ENCODE measurements around the gene SMIM7. TPM values are rescaled to one million over a fixed set of nuclear protein-coding genes. Genes with fewer than 3 reads are reported as not detected.

The SMIM7 gene
- total and polyA plus RNA-seq, 2 of the 13 experiments (the other 11 are each of a cell fraction or from before 2014, with no cell fraction given) = 55.7 to 74.9 TPM

DNA sequence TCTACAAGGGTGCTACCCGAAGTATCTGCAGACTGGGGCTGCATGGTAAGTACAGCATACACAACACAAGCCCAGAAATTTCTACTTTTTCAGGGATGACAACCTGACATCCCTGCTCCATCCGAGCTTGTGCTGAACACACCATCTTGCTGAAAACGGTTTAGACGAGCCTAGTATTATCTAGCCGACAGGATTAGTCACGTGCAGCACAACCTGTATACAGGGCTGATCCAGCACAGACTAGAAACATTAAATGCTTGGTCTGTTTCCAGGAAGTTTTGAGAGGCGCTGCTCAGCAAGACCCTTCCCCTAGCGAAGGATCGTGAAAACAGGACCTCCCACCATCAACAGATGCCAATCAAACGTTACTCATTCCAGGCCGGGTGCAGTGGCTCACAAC, 4.2 kb downstream of the SMIM7 start:
- Histone ChIP-seq H3K4me2 (ENCODE audit: low read depth, low read length) (no peak overlapping the region), H4K20me1 (ENCODE audit: insufficient read depth, low read length) (peaks cover 22% of the 10 kb centered on the region), H3K79me2 (ENCODE audit: insufficient read depth, low read length) (peaks cover 32% of the 10 kb centered on the region), H3K9me3 (ENCODE audit: low read length) (no peaks in the 10 kb centered on the region), H3K4me3 (replicated peaks in 1 of 3; ENCODE audit: insufficient read depth in 1 of 3, low read depth in 2 of 3, low read length in 3 of 3) (no peak overlapping the region), H3K27me3 (ENCODE audit: control insufficient read depth in 1 of 2, insufficient read depth in 2 of 2, low read length in 2 of 2) (no peaks in the 10 kb centered on the region; a peak in 1 of 5 replicates), H3K36me3 (replicated peaks in 1 of 2; ENCODE audit: control insufficient read depth in 1 of 2, insufficient read depth in 2 of 2, low read length in 2 of 2) (peaks cover 33 to 61% of the 10 kb centered on the region in 2 experiments), H3K9ac (ENCODE audit: insufficient read depth, low read depth, low read length) (no peak overlapping the region), H3K4me1 (ENCODE audit: insufficient read depth, low read length) (peaks cover 25% of the 10 kb centered on the region), H2AFZ (ENCODE audit: low read length) (no peak overlapping the region), H3K27ac (ENCODE audit: extremely low read length, insufficient read depth, low read length) (no peak overlapping the region)
- in situ Hi-C loops (cut with HindIII; ENCODE audit: extremely low pct_ligation_motif_present, low pct_unique_long_range_greater_than_20kb) = no loop called here
- DNase-seq (ENCODE audit: low spot score) (no peak), ATAC-seq (no peak), FAIRE-seq (no peak)
- no peak for TF ChIP-seq MTF1 (CRISPR knock-in tag; IDR thresholded peaks at IDR 0.05)
- TF ChIP-seq XBP1 (CRISPR knock-in tag; IDR thresholded peaks at IDR 0.05) = no peak
- TF ChIP-seq ZFP36L2 (CRISPR knock-in tag; IDR thresholded peaks at IDR 0.05) = no peak
- TF ChIP-seq MED1 (CRISPR knock-in tag; IDR thresholded peaks at IDR 0.05) = no peak
- TF ChIP-seq ZNF670 (CRISPR knock-in tag; IDR thresholded peaks at IDR 0.05; ENCODE audit: borderline replicate concordance) = no peak
- BruUV-seq (replicated peaks) = no TSS peak
- WGBS (ENCODE audit: low lambda C conversion rate) = 93% methylated on average over 11 of the region's 11 CpGs
- ChIA-PET POLR2A (no interaction called here), CTCF (ENCODE audit: low intra/inter-chr PET ratio, low total read pairs) (no interaction called here)
- intact Hi-C loops (cut with micrococcal nuclease; ENCODE audit: unreplicated experiment) = no loop called here

DNA sequence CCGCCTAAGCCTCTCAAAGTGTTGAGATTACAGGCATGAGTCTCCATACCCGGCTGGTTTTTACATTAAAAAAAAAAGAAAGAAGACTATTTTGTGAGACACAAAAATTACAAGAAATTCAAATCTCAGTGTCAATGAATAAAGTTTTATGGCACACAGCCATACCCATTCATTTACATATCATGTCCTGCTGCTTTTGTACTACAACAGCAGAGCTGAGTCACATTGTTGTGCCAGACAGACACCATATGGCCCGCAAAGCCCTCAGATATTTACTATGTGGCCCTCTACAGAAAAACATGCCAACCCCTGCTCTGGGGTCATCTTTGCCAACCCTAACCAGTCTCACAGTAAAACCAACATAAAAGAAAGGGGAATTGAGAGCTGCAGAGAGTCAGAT, 5.3 kb downstream of the SMIM7 start:
- no peaks in the 10 kb centered on the region for H3K9me3 ChIP-seq (ENCODE audit: low read length)
- peaks cover 33 to 64% of the 10 kb centered on the region in 2 experiments for H3K36me3 ChIP-seq (replicated peaks in 1 of 2; ENCODE audit: control insufficient read depth in 1 of 2, insufficient read depth in 2 of 2, low read length in 2 of 2)
- H3K27me3 ChIP-seq (ENCODE audit: control insufficient read depth in 1 of 2, insufficient read depth in 2 of 2, low read length in 2 of 2) = no peaks in the 10 kb centered on the region; a peak in 1 of 5 replicates
- peaks cover 25% of the 10 kb centered on the region for H3K4me1 ChIP-seq (ENCODE audit: insufficient read depth, low read length)
- 98% methylated on average over 3 of the region's 3 CpGs for WGBS (ENCODE audit: low lambda C conversion rate)
- FAIRE-seq = no peak
- no peak overlapping the region for H3K4me2 ChIP-seq (ENCODE audit: low read depth, low read length)
- CTCF ChIA-PET (ENCODE audit: low intra/inter-chr PET ratio, low total read pairs) = no interaction called here
- intact Hi-C loops (cut with micrococcal nuclease; ENCODE audit: unreplicated experiment) (no loop called here), in situ Hi-C loops (cut with HindIII; ENCODE audit: extremely low pct_ligation_motif_present, low pct_unique_long_range_greater_than_20kb) (no loop called here)
- ATAC-seq = no peak
- H3K79me2 ChIP-seq (ENCODE audit: insufficient read depth, low read length) = peaks cover 31% of the 10 kb centered on the region
- BruUV-seq (replicated peaks) = no TSS peak
- POLR2A ChIA-PET = no interaction called here
- no peak for TF ChIP-seq ZNF572 (CRISPR knock-in tag; IDR thresholded peaks at IDR 0.05)
- no peak overlapping the region for H3K27ac ChIP-seq (ENCODE audit: extremely low read length, insufficient read depth, low read length)
- no peak overlapping the region for H3K9ac ChIP-seq (ENCODE audit: insufficient read depth, low read depth, low read length)
- no peak overlapping the region for H2AFZ ChIP-seq (ENCODE audit: low read length)
- peaks cover 22% of the 10 kb centered on the region for H4K20me1 ChIP-seq (ENCODE audit: insufficient read depth, low read length)
- no peak for DNase-seq (ENCODE audit: low spot score)
- H3K4me3 ChIP-seq (replicated peaks in 1 of 3; ENCODE audit: insufficient read depth in 1 of 3, low read depth in 2 of 3, low read length in 3 of 3) = no peak overlapping the region
